DOHH2 (cell line): ENCODE results near the gene NPAS3.

Experiments used
- H3F3A ChIP-seq: fragments of 200-600 bp; sonication (generic), shearing (Covaris generic); 2 replicates; pipeline ENCODE4 v1.6.0; 2016; ENCODE audit warnings: antibody characterized with exemption, mild to moderate bottlenecking; ENCODE audit not compliant: control insufficient read depth, insufficient read depth
- H3K27ac ChIP-seq: fragments of 200-600 bp; sonication (generic); 2 replicates; pipeline ENCODE4 v1.5.1; 2014; ENCODE audit warnings: low read depth, mild to moderate bottlenecking, low read length, moderate library complexity
- H3K27me3 ChIP-seq: fragments of 200-600 bp; sonication (generic); 2 replicates; pipeline ENCODE4 v1.6.1; 2014; ENCODE audit warnings: mild to moderate bottlenecking, low read length, mixed read lengths; ENCODE audit not compliant: control insufficient read depth
- H3K36me3 ChIP-seq: fragments of 200-600 bp; sonication (generic); 2 replicates; pipeline ENCODE4 v1.6.1; 2014; ENCODE audit warnings: mild to moderate bottlenecking, low read length, moderate library complexity, mixed read lengths; ENCODE audit not compliant: control insufficient read depth
- H3K4me1 ChIP-seq: fragments of 200-600 bp; sonication (generic); 2 replicates; pipeline ENCODE4 v1.6.1; 2014; ENCODE audit warnings: mild to moderate bottlenecking, low read length, mixed read lengths; ENCODE audit not compliant: control insufficient read depth
- H3K4me2 ChIP-seq: fragments of 200-600 bp; sonication (generic); 2 replicates; pipeline ENCODE4 v1.6.0; 2014; ENCODE audit warnings: mild to moderate bottlenecking, low read length, moderate library complexity
- H3K4me3 ChIP-seq: fragments of 200-600 bp; sonication (generic); 2 replicates; pipeline ENCODE4 v1.5.1; 2014; ENCODE audit warnings: mild to moderate bottlenecking, low read length, mixed read lengths
- H3K79me2 ChIP-seq: fragments of 200-600 bp; sonication (generic); 2 replicates; pipeline ENCODE4 v1.6.1; 2014; ENCODE audit warnings: mild to moderate bottlenecking, low read length, mixed read lengths; ENCODE audit not compliant: control insufficient read depth
- H3K9me2 ChIP-seq: fragments of 200-600 bp; sonication (generic); replicated peaks from 2 replicates; pipeline ENCODE4 v1.6.1; 2014; ENCODE audit warnings: mild to moderate bottlenecking, low read length, mixed read lengths; ENCODE audit not compliant: control insufficient read depth
- H3K9me3 ChIP-seq: fragments of 200-600 bp; sonication (generic); 2 replicates; pipeline ENCODE4 v1.6.1; 2014; ENCODE audit warnings: antibody characterized with exemption, low read length, mixed read lengths; ENCODE audit not compliant: control insufficient read depth, insufficient read depth
- H4K20me1 ChIP-seq: fragments of 200-600 bp; sonication (generic); 2 replicates; pipeline ENCODE4 v1.6.0; 2014; ENCODE audit warnings: low read depth, mild to moderate bottlenecking, antibody characterized with exemption, low read length, moderate library complexity; ENCODE audit not compliant: control insufficient read depth, insufficient read depth
- EZH2phosphoT487 ChIP-seq: fragments of 200-600 bp; sonication (generic); IDR thresholded peaks from 2 replicates; pipeline ENCODE4 v1.6.1; 2017; ENCODE audit warnings: borderline replicate concordance, mild to moderate bottlenecking, antibody characterized with exemption, low read length, moderate library complexity, mixed read lengths
- TF ChIP-seq, protein P1 (sequence below): fragments of 200-600 bp; sonication (generic); IDR thresholded peaks from one replicate; pipeline ENCODE4 v1.5.1; 2014; ENCODE audit warnings: antibody characterized with exemption, mild to moderate bottlenecking, low read depth, low read length; ENCODE audit not compliant: poor library complexity, severe bottlenecking

NPAS3 gene

DNA sequence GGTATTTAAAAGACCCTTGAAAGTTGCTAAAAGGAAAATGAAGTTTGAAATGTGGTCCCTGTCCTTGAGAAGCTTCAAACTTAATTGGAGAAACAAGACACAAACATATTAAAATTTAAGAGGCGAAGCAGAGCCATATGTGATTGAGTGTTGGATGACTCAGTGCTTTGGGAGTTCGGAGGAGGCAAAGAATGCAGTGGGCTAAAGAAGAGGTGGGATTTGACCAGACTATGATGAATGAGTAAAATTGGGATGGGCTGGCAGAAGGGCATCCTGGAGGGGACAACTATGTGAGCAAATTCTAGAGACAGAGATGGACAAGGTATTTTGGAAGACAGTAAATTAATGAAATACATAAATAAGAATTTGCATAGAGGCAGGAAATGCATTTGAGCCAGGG lies 653.6 kb downstream of the NPAS3 start:
- no peaks in the 10 kb centered on the region for H3K36me3 ChIP-seq
- TF ChIP-seq EZH2phosphoT487: no peak
- TF ChIP-seq, protein P1, sequence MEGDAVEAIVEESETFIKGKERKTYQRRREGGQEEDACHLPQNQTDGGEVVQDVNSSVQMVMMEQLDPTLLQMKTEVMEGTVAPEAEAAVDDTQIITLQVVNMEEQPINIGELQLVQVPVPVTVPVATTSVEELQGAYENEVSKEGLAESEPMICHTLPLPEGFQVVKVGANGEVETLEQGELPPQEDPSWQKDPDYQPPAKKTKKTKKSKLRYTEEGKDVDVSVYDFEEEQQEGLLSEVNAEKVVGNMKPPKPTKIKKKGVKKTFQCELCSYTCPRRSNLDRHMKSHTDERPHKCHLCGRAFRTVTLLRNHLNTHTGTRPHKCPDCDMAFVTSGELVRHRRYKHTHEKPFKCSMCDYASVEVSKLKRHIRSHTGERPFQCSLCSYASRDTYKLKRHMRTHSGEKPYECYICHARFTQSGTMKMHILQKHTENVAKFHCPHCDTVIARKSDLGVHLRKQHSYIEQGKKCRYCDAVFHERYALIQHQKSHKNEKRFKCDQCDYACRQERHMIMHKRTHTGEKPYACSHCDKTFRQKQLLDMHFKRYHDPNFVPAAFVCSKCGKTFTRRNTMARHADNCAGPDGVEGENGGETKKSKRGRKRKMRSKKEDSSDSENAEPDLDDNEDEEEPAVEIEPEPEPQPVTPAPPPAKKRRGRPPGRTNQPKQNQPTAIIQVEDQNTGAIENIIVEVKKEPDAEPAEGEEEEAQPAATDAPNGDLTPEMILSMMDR: no peak
- H4K20me1 ChIP-seq: no peaks in the 10 kb centered on the region
- H3K4me2 ChIP-seq: no peak overlapping the region
- H3K27ac ChIP-seq: no peak overlapping the region
- no peaks in the 10 kb centered on the region for H3K9me3 ChIP-seq
- H3K27me3 ChIP-seq: no peaks in the 10 kb centered on the region
- no peaks in the 10 kb centered on the region for H3K9me2 ChIP-seq
- no peaks in the 10 kb centered on the region for H3K79me2 ChIP-seq
- no peak overlapping the region for H3K4me3 ChIP-seq
- no peaks in the 10 kb centered on the region for H3F3A ChIP-seq
- no peaks in the 10 kb centered on the region for H3K4me1 ChIP-seq

DNA sequence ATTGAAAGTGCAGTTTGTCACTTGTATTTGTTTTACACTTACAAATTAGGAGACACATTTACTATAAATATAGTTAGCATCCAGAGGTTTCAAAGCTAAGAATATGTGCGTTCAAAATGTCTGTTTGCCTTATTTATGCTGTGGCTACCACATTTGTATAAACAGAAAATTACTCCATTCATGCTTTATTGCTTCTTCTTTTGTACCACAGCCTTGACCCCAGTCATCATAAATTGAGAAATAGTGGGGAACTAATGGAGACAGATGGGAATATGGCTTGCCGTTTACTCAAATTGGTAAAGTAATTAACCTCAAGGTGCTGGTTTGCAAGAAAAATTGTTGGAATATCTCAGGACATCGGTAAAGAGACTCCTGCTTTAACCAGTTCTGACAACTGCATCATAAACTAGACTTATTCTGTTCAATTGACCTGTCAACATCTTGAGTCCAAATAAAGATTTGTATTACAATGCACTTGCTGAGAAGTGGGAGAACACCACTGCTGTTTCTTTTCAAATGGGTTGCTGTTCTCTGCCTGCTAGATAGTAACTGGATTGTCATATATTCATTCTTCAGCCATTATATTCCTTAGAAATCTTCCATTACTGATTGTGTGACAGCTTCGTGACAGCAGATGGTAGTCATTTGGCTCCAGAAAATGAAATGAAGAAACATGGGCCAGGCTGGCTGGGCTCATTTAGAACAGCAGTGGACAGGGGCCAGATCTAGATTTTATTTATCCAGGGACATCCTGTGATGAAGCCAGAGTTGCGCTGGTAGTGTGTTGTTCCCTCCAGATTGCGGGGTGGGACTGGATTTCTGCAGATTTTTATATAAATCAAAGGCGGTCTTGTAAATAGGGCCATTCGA lies 657.8 kb downstream of the NPAS3 start:
- no peaks in the 10 kb centered on the region for H4K20me1 ChIP-seq
- H3K27ac ChIP-seq: no peak overlapping the region
- no peaks in the 10 kb centered on the region for H3K9me2 ChIP-seq
- no peak overlapping the region for H3K4me2 ChIP-seq
- no peaks in the 10 kb centered on the region for H3K36me3 ChIP-seq
- no peaks in the 10 kb centered on the region for H3K4me1 ChIP-seq
- H3K4me3 ChIP-seq: no peak overlapping the region
- H3K79me2 ChIP-seq: no peaks in the 10 kb centered on the region
- no peaks in the 10 kb centered on the region for H3F3A ChIP-seq
- no peaks in the 10 kb centered on the region for H3K27me3 ChIP-seq
- H3K9me3 ChIP-seq: no peaks in the 10 kb centered on the region
- TF ChIP-seq, protein P1: no peak
- no peak for TF ChIP-seq EZH2phosphoT487

DNA sequence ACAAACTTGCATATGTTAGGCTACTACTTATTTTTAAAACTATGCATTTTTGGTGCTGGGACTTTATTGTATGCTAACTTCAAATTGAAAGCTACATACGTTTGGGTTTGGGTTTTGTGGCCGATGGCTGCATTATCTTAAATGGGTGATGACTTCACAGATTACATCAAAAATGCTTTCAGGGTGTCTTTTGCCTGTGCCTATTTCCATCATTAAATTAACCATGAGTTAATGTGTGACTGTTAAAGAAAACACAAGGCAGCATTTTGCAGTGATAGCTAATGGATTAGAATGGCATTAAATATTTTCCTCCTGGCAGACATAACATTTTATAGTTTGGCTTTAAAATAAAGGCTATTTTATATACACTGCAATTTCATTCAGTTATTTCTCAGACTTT lies 659.9 kb downstream of the NPAS3 start:
- Histone ChIP-seq H3K4me3 (no peak overlapping the region), H4K20me1 (no peaks in the 10 kb centered on the region), H3F3A (no peaks in the 10 kb centered on the region), H3K27ac (no peak overlapping the region), H3K79me2 (no peaks in the 10 kb centered on the region), H3K9me2 (no peaks in the 10 kb centered on the region), H3K9me3 (no peaks in the 10 kb centered on the region), H3K4me2 (no peak overlapping the region), H3K36me3 (no peaks in the 10 kb centered on the region), H3K27me3 (no peaks in the 10 kb centered on the region), H3K4me1 (no peaks in the 10 kb centered on the region)
- TF ChIP-seq EZH2phosphoT487: no peak
- TF ChIP-seq, protein P1: no peak
